HepG2 (cell line): ENCODE data around the gene PLCB1. TPM values are rescaled to one million over a fixed set of nuclear protein-coding genes. Genes with fewer than 3 reads are reported as not detected.

Experiments used
- ARID5B ChIP-seq: IDR thresholded peaks from 2 replicates; pipeline ENCODE4 v1.4.0; 2020; ENCODE audit warnings: mild to moderate bottlenecking, missing genetic modification reagents
- DPF2 ChIP-seq: sonication (generic); formaldehyde crosslinking; IDR thresholded peaks from 2 replicates; pipeline ENCODE4 v1.4.0; 2020; ENCODE audit warnings: mild to moderate bottlenecking, low read depth, missing genetic modification reagents, borderline replicate concordance
- DRAP1 ChIP-seq: IDR thresholded peaks from 2 replicates; pipeline ENCODE4 v1.6.1; 2016; ENCODE audit warnings: missing genetic modification reagents, missing compliant biosample characterization
- ELF3 ChIP-seq: IDR thresholded peaks from 2 replicates; pipeline ENCODE4 v1.6.1; 2016; ENCODE audit warnings: missing genetic modification reagents, missing compliant biosample characterization
- HOXA3 ChIP-seq: sonication (generic); formaldehyde crosslinking; IDR thresholded peaks from 2 replicates; pipeline ENCODE4 v1.5.0; 2020; ENCODE audit warnings: missing genetic modification reagents
- KAT8 ChIP-seq: IDR thresholded peaks from 2 replicates; pipeline ENCODE4 v1.6.1; 2016; ENCODE audit warnings: missing genetic modification reagents, missing compliant biosample characterization
- MAFK ChIP-seq, 2 experiments: IDR thresholded peaks in 1 of 2; conservative IDR thresholded peaks in 1 of 2; 2 replicates each; pipeline ENCODE4 v1.6.1; 2011; ENCODE audit warnings: improper control_type of control experiment in 2 of 2, low read length in 2 of 2
- RAD21 ChIP-seq: fragments of 450-650 bp; formaldehyde crosslinking; IDR thresholded peaks from 2 replicates; pipeline ENCODE4 v1.5.0; 2020; ENCODE audit warnings: mild to moderate bottlenecking
- RAD51 ChIP-seq: fragments of 450-650 bp; IDR thresholded peaks from 2 replicates; pipeline ENCODE4 v1.6.1; 2016; ENCODE audit warnings: borderline replicate concordance
- SAP130 ChIP-seq: IDR thresholded peaks from 2 replicates; pipeline ENCODE4 v1.6.1; 2016; ENCODE audit warnings: low read depth
- UBTF ChIP-seq: sonication (generic); formaldehyde crosslinking; IDR thresholded peaks from 2 replicates; pipeline ENCODE4 v1.4.0; 2020; ENCODE audit warnings: mild to moderate bottlenecking, missing genetic modification reagents
- ZMYM2 ChIP-seq: sonication (generic); formaldehyde crosslinking; IDR thresholded peaks from 2 replicates; pipeline ENCODE4 v1.8.0; 2022; ENCODE audit warnings: mild to moderate bottlenecking, missing genetic modification reagents
- ZMYM4 ChIP-seq: sonication (generic); formaldehyde crosslinking; IDR thresholded peaks from 2 replicates; pipeline ENCODE4 v1.8.1; 2023; ENCODE audit warnings: mild to moderate bottlenecking, missing genetic modification reagents
- ZNF142 ChIP-seq: sonication (generic); formaldehyde crosslinking; IDR thresholded peaks from 2 replicates; pipeline ENCODE4 v1.4.0; 2020; ENCODE audit warnings: missing genetic modification reagents
- ZNF414 ChIP-seq: sonication (generic); formaldehyde crosslinking; IDR thresholded peaks from 2 replicates; pipeline ENCODE4 v1.5.0; 2020; ENCODE audit warnings: missing genetic modification reagents
- polyA plus RNA-seq, 8 experiments: library from polyadenylated mRNA; depleted of rRNA in 3 of 8; stranded (reverse) in 7 of 8; unstranded in 1 of 8; fragments of >200 nt; fragmentation: Illumina TruSeq in 4 of 8; extraction: Trizol in 4 of 8; gene quantifications; 2 replicates each; pipeline versions ENCODE4 v1.2.1 to v1.2.3, GENCODE V29; 2011 to 2016; ENCODE audit warnings: low read depth in 4 of 8, missing spikeins in 1 of 8, mixed read lengths in 1 of 8; ENCODE audit not compliant: insufficient read depth in 1 of 8
- total RNA-seq, 5 experiments: library from RNA; depleted of rRNA; stranded (reverse); fragments of >200 nt; fragmentation: Illumina TruSeq; extraction: Trizol; gene quantifications; 2 replicates each; pipeline ENCODE4 v1.2.3, GENCODE V29; 2016; ENCODE audit warnings: low read depth in 1 of 5

Gene PLCB1
- total and polyA plus RNA-seq, 2 of the 13 experiments (the other 11 are each of a cell fraction or from before 2014, with no cell fraction given) = 42.4 to 55.9 TPM

GRCh38 chr20:8809107-8809953, 677.3 kb downstream of the PLCB1 start (continued):
- TF ChIP-seq ZNF142 (CRISPR knock-in tag) (peak; percentile 41; the same call in 1 of the 2 replicates), ARID5B (peak; percentile 98), KAT8 (peak; percentile 59; the same call in 1 of the 2 replicates), ZNF414 (no peak), UBTF (CRISPR knock-in tag) (0 out of 2 replicates have a peak, but pooled peaks have one; percentile 34), ZMYM2 (CRISPR knock-in tag) (peak; percentile 63; the same call in 1 of the 2 replicates), DPF2 (CRISPR knock-in tag) (peak; percentile 97), RAD21 (no peak), ZMYM4 (CRISPR knock-in tag) (peak; percentile 95), HOXA3 (peak; percentile 68), SAP130 (CRISPR knock-in tag) (peak; percentile 75), RAD51 (no peak), DRAP1 (CRISPR knock-in tag) (peak; percentile 50; the same call in 1 of the 2 replicates), MAFK (conservative IDR thresholded peaks at IDR 0.05 in 1 of 2, IDR thresholded peaks at IDR 0.05 in 1 of 2; ENCODE audit: low read length in 2 of 2) (no peak), ELF3 (CRISPR knock-in tag) (peak; percentile 79)
